ENCODE data around the gene PPP1R13B. TPM values are rescaled to one million over a fixed set of nuclear protein-coding genes. Genes with fewer than 3 reads are reported as not detected.

The PPP1R13B gene
- polyA plus RNA-seq, 1 donor (not counting 4 experiments of a cell fraction or from before 2014, with no cell fraction given): 7.7 TPM

DNA sequence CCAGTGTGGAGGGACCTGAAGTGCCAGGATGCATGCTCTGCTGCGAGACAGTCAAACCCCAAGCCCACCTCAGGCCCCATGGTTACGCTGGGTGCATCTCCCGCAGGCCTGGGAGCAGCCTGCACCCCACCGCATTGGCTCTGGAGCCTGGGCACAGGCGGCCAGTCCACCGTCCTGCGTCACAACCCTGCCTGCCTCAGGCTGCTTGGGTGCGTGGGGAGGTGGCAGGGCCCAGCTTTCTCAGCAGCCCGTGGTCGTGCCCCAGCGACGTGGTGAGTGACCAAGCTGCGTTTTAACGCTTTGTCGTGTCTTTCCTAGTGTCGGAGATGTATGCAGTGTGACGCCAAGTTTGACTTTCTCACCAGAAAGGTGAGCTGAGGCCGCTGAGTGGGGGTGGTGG is 120.9 kb downstream of the PPP1R13B start:
- peaks cover 18 to 37% of the 10 kb centered on the region in 2 experiments for H3K36me3 ChIP-seq (ENCODE audit: control insufficient read depth in 2 of 2, extremely low read depth in 1 of 2, insufficient read depth in 2 of 2, low read length in 2 of 2)
- no peaks in the 10 kb centered on the region for H3K9me1 ChIP-seq (ENCODE audit: control insufficient read depth, extremely low read depth, insufficient read depth, low read length)
- H3K79me2 ChIP-seq (ENCODE audit: control insufficient read depth, insufficient read depth, low read length): peaks cover 59% of the 10 kb centered on the region
- no peak for FAIRE-seq
- no peak for TF ChIP-seq EZH2 (IDR thresholded peaks at IDR 0.05; ENCODE audit: low read length)
- TF ChIP-seq CTCF (optimal IDR thresholded peaks at IDR 0.05 in 1 of 3, IDR thresholded peaks at IDR 0.05 in 1 of 3, conservative IDR thresholded peaks at IDR 0.05 in 1 of 3; ENCODE audit: extremely low read depth in 1 of 3, insufficient read depth in 2 of 3, low read length in 3 of 3): no peak
- H3K4me2 ChIP-seq (ENCODE audit: control insufficient read depth, extremely low read depth, insufficient read depth, low read depth, low read length): no peak overlapping the region
- H3K27ac ChIP-seq (ENCODE audit: control insufficient read depth, insufficient read depth, low read length): no peak overlapping the region
- H4K20me1 ChIP-seq (ENCODE audit: control insufficient read depth, extremely low read depth, insufficient read depth, low read length): peaks cover 12% of the 10 kb centered on the region
- H2AFZ ChIP-seq (ENCODE audit: control insufficient read depth, low read length): no peak overlapping the region
- no peak overlapping the region for H3K4me3 ChIP-seq (ENCODE audit: control insufficient read depth in 2 of 3, extremely low read depth in 1 of 3, insufficient read depth in 2 of 3, low read depth in 1 of 3, low read length in 3 of 3)
- no peak for DNase-seq (ENCODE audit: low read depth, low spot score)
- dilution Hi-C loops (cut with MboI; ENCODE audit: extremely low pct_ligation_motif_present, low sequenced_read_pairs): no loop called here
- H3K9me3 ChIP-seq (ENCODE audit: control insufficient read depth, low read depth, low read length): no peaks in the 10 kb centered on the region
- peaks cover 6% of the 10 kb centered on the region for H3K4me1 ChIP-seq (ENCODE audit: control insufficient read depth, extremely low read depth, insufficient read depth, low read length)
- H3K27me3 ChIP-seq (ENCODE audit: control insufficient read depth, extremely low read depth, insufficient read depth, low read length): no peaks in the 10 kb centered on the region
- H3K9ac ChIP-seq (ENCODE audit: control insufficient read depth, extremely low read depth, insufficient read depth, low read length): no peak overlapping the region

DNA sequence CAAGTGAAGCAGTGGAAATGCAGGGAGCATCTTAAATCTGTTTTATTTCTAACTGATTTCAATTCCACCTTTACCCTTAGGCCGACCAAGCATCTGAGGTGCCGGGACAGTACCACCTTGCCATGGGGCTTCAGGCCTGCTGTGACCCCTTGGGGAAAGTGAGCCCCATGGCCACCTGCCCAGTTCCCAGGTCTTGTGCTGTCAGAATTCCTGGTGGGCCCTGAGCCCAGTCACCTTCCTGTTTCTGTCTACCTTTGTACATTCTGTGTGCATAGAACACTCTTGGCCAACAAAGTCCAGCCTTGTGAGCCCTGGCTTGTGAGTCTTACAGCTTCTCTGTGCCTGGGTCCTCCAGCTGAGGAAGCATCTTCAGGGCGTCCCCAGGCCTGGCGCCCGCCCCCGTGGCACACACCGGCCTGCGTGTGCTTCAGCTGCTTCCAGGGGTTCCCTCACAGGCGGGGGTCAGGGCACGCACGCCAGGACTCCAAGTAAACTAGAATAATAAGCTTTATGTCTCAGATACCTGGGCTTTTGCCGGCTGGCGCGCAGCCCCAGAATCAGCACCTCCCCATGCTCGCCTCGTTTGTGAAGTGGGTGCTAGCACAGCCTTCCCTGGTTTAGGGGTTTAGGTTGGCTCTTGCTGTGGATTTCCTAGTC is 121.5 kb downstream of the PPP1R13B start:
- Histone ChIP-seq H3K9me1 (ENCODE audit: control insufficient read depth, extremely low read depth, insufficient read depth, low read length) (no peaks in the 10 kb centered on the region), H3K9ac (ENCODE audit: control insufficient read depth, extremely low read depth, insufficient read depth, low read length) (no peak overlapping the region), H3K4me1 (ENCODE audit: control insufficient read depth, extremely low read depth, insufficient read depth, low read length) (peaks cover 6% of the 10 kb centered on the region), H3K79me2 (ENCODE audit: control insufficient read depth, insufficient read depth, low read length) (peaks cover 65% of the 10 kb centered on the region), H4K20me1 (ENCODE audit: control insufficient read depth, extremely low read depth, insufficient read depth, low read length) (peaks cover 16% of the 10 kb centered on the region), H3K36me3 (ENCODE audit: control insufficient read depth in 2 of 2, extremely low read depth in 1 of 2, insufficient read depth in 2 of 2, low read length in 2 of 2) (peaks cover 18 to 37% of the 10 kb centered on the region in 2 experiments), H3K9me3 (ENCODE audit: control insufficient read depth, low read depth, low read length) (no peaks in the 10 kb centered on the region), H3K4me3 (ENCODE audit: control insufficient read depth in 2 of 3, extremely low read depth in 1 of 3, insufficient read depth in 2 of 3, low read depth in 1 of 3, low read length in 3 of 3) (no peak overlapping the region), H3K27ac (ENCODE audit: control insufficient read depth, insufficient read depth, low read length) (no peak overlapping the region), H3K27me3 (ENCODE audit: control insufficient read depth, extremely low read depth, insufficient read depth, low read length) (no peaks in the 10 kb centered on the region), H3K4me2 (ENCODE audit: control insufficient read depth, extremely low read depth, insufficient read depth, low read depth, low read length) (no peak overlapping the region), H2AFZ (ENCODE audit: control insufficient read depth, low read length) (no peak overlapping the region)
- dilution Hi-C loops (cut with MboI; ENCODE audit: extremely low pct_ligation_motif_present, low sequenced_read_pairs): no loop called here
- FAIRE-seq (no peak), DNase-seq (ENCODE audit: low read depth, low spot score) (no peak)
- no peak for TF ChIP-seq EZH2 (IDR thresholded peaks at IDR 0.05; ENCODE audit: low read length)
- TF ChIP-seq CTCF (optimal IDR thresholded peaks at IDR 0.05 in 1 of 3, IDR thresholded peaks at IDR 0.05 in 1 of 3, conservative IDR thresholded peaks at IDR 0.05 in 1 of 3; ENCODE audit: extremely low read depth in 1 of 3, insufficient read depth in 2 of 3, low read length in 3 of 3): no peak
